Neuron (in vitro differentiated cells): Measurements from ENCODE around the gene LDHAL6B.

ENCODE experiments used
- H2AFZ ChIP-seq: one replicate; pipeline ENCODE4 v1.6.1; 2013; ENCODE audit warnings: low read depth, mild to moderate bottlenecking, inconsistent platforms, low read length, moderate library complexity
- H3K27me3 ChIP-seq: one replicate; pipeline ENCODE4 v1.6.1; 2013; ENCODE audit warnings: low read length; ENCODE audit not compliant: insufficient read depth
- H3K36me3 ChIP-seq: one replicate; pipeline ENCODE4 v1.6.1; 2013; ENCODE audit warnings: low read length; ENCODE audit not compliant: insufficient read depth
- H3K4me1 ChIP-seq: one replicate; pipeline ENCODE4 v1.6.1; 2013; ENCODE audit warnings: low read length; ENCODE audit not compliant: insufficient read depth
- H3K4me3 ChIP-seq: 2 replicates; pipeline ENCODE4 v1.5.1; 2013; ENCODE audit warnings: mild to moderate bottlenecking, low read length, moderate library complexity
- H3K9me3 ChIP-seq: one replicate; pipeline ENCODE4 v1.6.1; 2013; ENCODE audit warnings: low read length

The LDHAL6B gene

DNA sequence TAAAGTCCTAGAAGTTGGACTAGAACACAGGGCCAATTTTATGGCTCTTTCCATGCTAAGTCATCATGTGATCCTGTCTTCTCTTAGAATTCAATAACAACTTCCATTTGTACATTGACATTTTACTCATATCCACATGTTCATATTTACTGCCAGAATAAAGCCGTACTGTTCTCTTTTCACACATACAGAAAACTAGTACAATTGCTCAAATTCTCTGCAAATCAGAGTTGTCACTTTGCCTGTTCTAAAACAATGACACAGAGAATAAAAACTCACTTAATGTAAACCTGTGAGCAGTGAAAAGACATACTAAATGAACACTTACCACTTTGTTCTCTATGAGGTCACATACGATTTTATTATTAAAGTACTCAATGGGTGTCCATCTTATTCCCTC, 3.5 kb downstream of the LDHAL6B start:
- Histone ChIP-seq H2AFZ (no peak overlapping the region), H3K36me3 (peaks cover 14% of the 10 kb centered on the region), H3K4me1 (no peaks in the 10 kb centered on the region), H3K27me3 (no peaks in the 10 kb centered on the region), H3K4me3 (no peak overlapping the region), H3K9me3 (no peaks in the 10 kb centered on the region)

DNA sequence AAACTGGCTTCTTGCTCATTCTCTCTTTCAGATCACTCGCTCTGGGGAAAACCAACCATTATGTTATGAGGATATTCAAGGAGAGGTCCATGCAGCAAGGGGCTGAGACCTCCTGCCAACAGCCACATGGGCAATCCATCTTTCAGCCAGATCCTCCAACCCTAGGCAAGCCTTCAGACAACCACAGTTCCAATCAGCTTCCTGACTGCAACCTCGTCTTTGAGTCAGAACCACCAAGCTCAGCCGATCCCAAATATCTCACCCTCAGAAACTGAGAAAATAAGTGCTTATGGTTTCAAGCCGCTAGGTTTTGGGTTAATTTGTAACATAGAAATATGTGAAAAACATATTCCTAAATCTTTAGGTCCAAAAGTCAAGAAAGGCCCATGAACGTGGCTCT, 10.3 kb downstream of the LDHAL6B start:
- Histone ChIP-seq H3K9me3 (no peaks in the 10 kb centered on the region), H3K36me3 (no peaks in the 10 kb centered on the region), H3K4me1 (no peaks in the 10 kb centered on the region), H3K27me3 (no peaks in the 10 kb centered on the region), H2AFZ (no peak overlapping the region), H3K4me3 (no peak overlapping the region)

DNA sequence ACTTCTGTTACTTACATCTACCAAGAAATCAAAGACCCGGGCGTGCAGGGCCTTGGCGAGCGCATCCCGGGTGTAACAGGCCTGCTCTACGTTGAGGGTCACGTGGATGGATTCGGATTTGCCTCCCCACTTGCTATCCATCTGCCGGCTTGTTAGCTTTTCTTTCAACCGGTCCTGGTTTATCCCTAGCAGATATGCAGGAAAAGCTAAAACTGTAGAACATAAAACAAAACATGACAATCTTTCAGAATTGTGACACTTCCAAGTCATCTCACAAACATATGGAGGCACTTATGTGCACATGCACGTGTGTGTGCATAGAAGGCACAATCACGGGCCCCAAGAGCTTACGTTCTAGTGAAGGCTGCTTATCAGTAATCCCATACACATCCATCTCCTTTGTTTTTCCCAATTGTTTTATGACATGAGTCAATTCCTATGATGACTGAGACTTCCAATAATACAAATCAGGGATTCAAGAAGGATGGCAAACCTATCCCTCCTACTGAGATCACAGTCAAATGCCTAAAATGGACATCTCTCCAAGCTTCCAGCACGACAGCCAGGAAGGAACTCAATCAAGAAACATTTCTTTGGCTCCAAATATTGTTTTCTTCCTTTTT, 11.3 kb downstream of the LDHAL6B start:
- H3K9me3 ChIP-seq: no peaks in the 10 kb centered on the region
- H3K27me3 ChIP-seq: no peaks in the 10 kb centered on the region
- no peaks in the 10 kb centered on the region for H3K36me3 ChIP-seq
- no peak overlapping the region for H3K4me3 ChIP-seq
- H3K4me1 ChIP-seq: no peaks in the 10 kb centered on the region
- no peak overlapping the region for H2AFZ ChIP-seq

DNA sequence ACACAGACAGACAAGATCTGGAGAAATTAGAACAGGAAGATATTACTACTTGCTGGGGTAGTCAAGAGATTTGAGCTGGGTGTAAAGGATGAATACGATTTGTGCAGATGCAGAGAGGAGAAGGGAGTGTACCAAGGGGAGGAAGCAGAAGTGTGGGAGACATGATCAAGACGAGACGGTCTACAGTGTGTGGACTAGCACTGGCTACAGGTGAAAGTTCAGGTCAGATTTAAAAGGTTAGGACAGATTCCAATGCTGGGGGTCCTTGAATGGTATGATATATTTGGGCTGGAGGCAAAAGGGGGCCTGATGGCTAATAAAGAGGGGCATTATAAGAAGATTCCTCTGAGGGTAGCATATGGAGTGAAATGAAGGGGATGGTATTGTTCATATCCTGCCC, 12.1 kb downstream of the LDHAL6B start:
- H3K4me3 ChIP-seq: no peak overlapping the region
- peaks cover 4% of the 10 kb centered on the region for H3K36me3 ChIP-seq
- H3K27me3 ChIP-seq: no peaks in the 10 kb centered on the region
- no peaks in the 10 kb centered on the region for H3K4me1 ChIP-seq
- no peaks in the 10 kb centered on the region for H3K9me3 ChIP-seq
- no peak overlapping the region for H2AFZ ChIP-seq

- Histone ChIP-seq H3K4me3 (no peak overlapping the region), H3K4me1 (no peaks in the 10 kb centered on the region), H3K36me3 (peaks cover 7% of the 10 kb centered on the region), H3K9me3 (no peaks in the 10 kb centered on the region), H2AFZ (no peak overlapping the region), H3K27me3 (no peaks in the 10 kb centered on the region)
These were observed 15.2 kb downstream of the LDHAL6B start for GRCh38 chr15:59221511-59222505.

GRCh38 chr15:59222906-59223550, 16.4 kb downstream of the LDHAL6B start:
- Histone ChIP-seq H3K27me3 (no peaks in the 10 kb centered on the region), H2AFZ (no peak overlapping the region), H3K9me3 (no peaks in the 10 kb centered on the region), H3K4me3 (no peak overlapping the region), H3K36me3 (peaks cover 7% of the 10 kb centered on the region), H3K4me1 (no peaks in the 10 kb centered on the region)

DNA sequence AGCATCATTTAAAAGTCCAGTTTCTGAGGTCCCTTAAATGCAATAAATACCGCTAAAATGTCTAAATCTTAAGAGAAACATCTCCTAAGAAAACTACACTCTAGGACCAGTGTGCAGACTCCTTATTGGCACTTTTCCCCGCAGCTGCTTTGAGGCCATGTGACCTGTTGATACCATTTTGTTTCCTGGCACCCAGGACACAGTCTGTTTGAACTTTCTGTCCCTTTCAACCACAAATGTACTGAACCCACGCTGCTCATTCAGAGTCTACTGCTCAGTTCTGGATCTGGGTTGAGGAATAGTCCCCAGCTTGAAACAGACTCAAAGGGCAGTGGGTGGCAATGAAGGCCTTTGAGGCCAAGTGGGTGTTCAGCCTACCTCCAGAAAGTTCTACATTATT, 17.1 kb downstream of the LDHAL6B start:
- no peaks in the 10 kb centered on the region for H3K4me1 ChIP-seq
- H3K9me3 ChIP-seq: no peaks in the 10 kb centered on the region
- no peak overlapping the region for H2AFZ ChIP-seq
- no peaks in the 10 kb centered on the region for H3K27me3 ChIP-seq
- H3K4me3 ChIP-seq: no peak overlapping the region
- peaks cover 7% of the 10 kb centered on the region for H3K36me3 ChIP-seq

GRCh38 chr15:59224474-59224873, 17.8 kb downstream of the LDHAL6B start:
- H3K4me1 ChIP-seq: no peaks in the 10 kb centered on the region
- H3K36me3 ChIP-seq: peaks cover 7% of the 10 kb centered on the region
- H3K4me3 ChIP-seq: no peak overlapping the region
- no peaks in the 10 kb centered on the region for H3K27me3 ChIP-seq
- no peak overlapping the region for H2AFZ ChIP-seq
- H3K9me3 ChIP-seq: no peaks in the 10 kb centered on the region

- H2AFZ ChIP-seq: no peak overlapping the region
- H3K4me3 ChIP-seq: no peak overlapping the region
- H3K9me3 ChIP-seq: no peaks in the 10 kb centered on the region
- H3K36me3 ChIP-seq: peaks cover 7% of the 10 kb centered on the region
- H3K27me3 ChIP-seq: no peaks in the 10 kb centered on the region
- no peaks in the 10 kb centered on the region for H3K4me1 ChIP-seq
These were observed 20.4 kb downstream of the LDHAL6B start for GRCh38 chr15:59227021-59227420.

DNA sequence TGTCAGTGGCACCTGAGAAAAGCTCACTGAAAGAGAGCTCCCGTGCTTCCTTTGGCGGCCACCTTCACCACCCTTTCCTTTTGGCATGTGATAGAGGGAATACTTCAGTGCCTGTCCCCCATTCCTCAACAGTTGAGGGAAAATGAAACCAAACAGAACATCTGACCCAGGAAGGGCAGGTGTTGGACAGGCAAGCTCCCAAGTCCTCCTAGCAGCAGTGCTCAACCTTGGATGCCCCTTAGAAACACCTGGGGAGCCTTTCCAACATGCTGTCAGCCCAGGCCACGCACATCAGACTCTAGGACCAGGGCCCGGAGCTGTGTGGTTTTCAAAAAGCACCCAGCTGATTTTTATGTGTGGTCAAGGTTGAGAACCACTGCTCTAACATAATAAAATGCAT, 22.4 kb downstream of the LDHAL6B start:
- H3K4me1 ChIP-seq: no peaks in the 10 kb centered on the region
- H3K9me3 ChIP-seq: no peaks in the 10 kb centered on the region
- no peak overlapping the region for H3K4me3 ChIP-seq
- H3K36me3 ChIP-seq: peaks cover 2% of the 10 kb centered on the region
- H2AFZ ChIP-seq: no peak overlapping the region
- no peaks in the 10 kb centered on the region for H3K27me3 ChIP-seq

GRCh38 chr15:59229453-59229852, 22.8 kb downstream of the LDHAL6B start:
- H3K4me1 ChIP-seq: no peaks in the 10 kb centered on the region
- no peak overlapping the region for H3K4me3 ChIP-seq
- H3K27me3 ChIP-seq: no peaks in the 10 kb centered on the region
- H3K36me3 ChIP-seq: peaks cover 2% of the 10 kb centered on the region
- H3K9me3 ChIP-seq: no peaks in the 10 kb centered on the region
- H2AFZ ChIP-seq: no peak overlapping the region

GRCh38 chr15:59230531-59231055, 23.9 kb downstream of the LDHAL6B start:
- Histone ChIP-seq H3K4me1 (no peaks in the 10 kb centered on the region), H3K4me3 (no peak overlapping the region), H2AFZ (no peak overlapping the region), H3K36me3 (no peaks in the 10 kb centered on the region), H3K27me3 (no peaks in the 10 kb centered on the region), H3K9me3 (no peaks in the 10 kb centered on the region)

GRCh38 chr15:59232476-59232875, 25.8 kb downstream of the LDHAL6B start:
- no peak overlapping the region for H3K4me3 ChIP-seq
- no peaks in the 10 kb centered on the region for H3K4me1 ChIP-seq
- no peaks in the 10 kb centered on the region for H3K9me3 ChIP-seq
- no peaks in the 10 kb centered on the region for H3K27me3 ChIP-seq
- no peak overlapping the region for H2AFZ ChIP-seq
- H3K36me3 ChIP-seq: no peaks in the 10 kb centered on the region
